Neural progenitor cell (in vitro differentiated cells): ENCODE data around the gene F5. TPM values are rescaled to one million over a fixed set of nuclear protein-coding genes. Genes with fewer than 3 reads are reported as not detected.

Experiments
- DNase-seq: peaks from one replicate; pipeline ENCODE4 v3.0.0-alpha.2; 2016; ENCODE audit warnings: low spot score
- H2AFZ ChIP-seq: fragments of 200-600 bp; sonication (generic); replicated peaks from 2 replicates; pipeline ENCODE4 v1.6.1; 2016; ENCODE audit warnings: antibody characterized with exemption
- H3F3A ChIP-seq: fragments of 200-600 bp; sonication (generic); 2 replicates; pipeline ENCODE4 v1.6.1; 2016; ENCODE audit warnings: antibody characterized with exemption, low read depth
- H3K27ac ChIP-seq: fragments of 200-600 bp; sonication (generic); 2 replicates; pipeline ENCODE4 v1.5.1; 2016; ENCODE audit warnings: mild to moderate bottlenecking
- H3K27me3 ChIP-seq: fragments of 200-600 bp; sonication (generic); 2 replicates; pipeline ENCODE4 v1.6.1; 2016; ENCODE audit warnings: mild to moderate bottlenecking, moderate library complexity
- H3K36me3 ChIP-seq: fragments of 200-600 bp; sonication (generic); 2 replicates; pipeline ENCODE4 v1.5.1; 2016
- H3K4me1 ChIP-seq: fragments of 200-600 bp; sonication (generic); 2 replicates; pipeline ENCODE4 v1.6.1; 2016; ENCODE audit warnings: mixed run types
- H3K4me2 ChIP-seq: fragments of 200-600 bp; sonication (generic); 2 replicates; pipeline ENCODE4 v1.6.1; 2016
- H3K4me3 ChIP-seq: fragments of 200-600 bp; sonication (generic); 2 replicates; pipeline ENCODE4 v1.5.1; 2016
- H3K79me2 ChIP-seq: fragments of 200-600 bp; sonication (generic); 2 replicates; pipeline ENCODE4 v1.6.1; 2016; ENCODE audit warnings: low read depth
- H3K9ac ChIP-seq: fragments of 200-600 bp; sonication (generic); 2 replicates; pipeline ENCODE4 v1.6.1; 2016
- H3K9me3 ChIP-seq: fragments of 200-600 bp; sonication (generic); 2 replicates; pipeline ENCODE4 v1.5.1; 2016; ENCODE audit warnings: low read depth
- H4K20me1 ChIP-seq: fragments of 200-600 bp; sonication (generic); 2 replicates; pipeline ENCODE4 v1.6.1; 2016; ENCODE audit warnings: low read depth
- H3K27ac Mint-ChIP-seq: 3 replicates; pipeline ENCODE4 v1.8.0; 2021; ENCODE audit warnings: mixed read lengths
- H3K27me3 Mint-ChIP-seq: 2 replicates; pipeline ENCODE4 v1.8.0; 2022; ENCODE audit warnings: low read depth, mild to moderate bottlenecking, inconsistent platforms, moderate library complexity, mixed read lengths; ENCODE audit not compliant: insufficient read depth
- H3K36me3 Mint-ChIP-seq: 3 replicates; pipeline ENCODE4 v1.8.0; 2021; ENCODE audit warnings: mixed read lengths
- H3K4me1 Mint-ChIP-seq: 3 replicates; pipeline ENCODE4 v1.8.0; 2021; ENCODE audit warnings: mixed read lengths
- H3K4me3 Mint-ChIP-seq: 3 replicates; pipeline ENCODE4 v1.8.0; 2021; ENCODE audit warnings: mild to moderate bottlenecking, moderate library complexity, mixed read lengths
- H3K9me3 Mint-ChIP-seq: 3 replicates; pipeline ENCODE4 v1.8.0; 2020; ENCODE audit warnings: mixed read lengths
- EZH2 ChIP-seq: fragments of 200-600 bp; sonication (generic); IDR thresholded peaks from 2 replicates; pipeline ENCODE4 v1.6.1; 2017; ENCODE audit warnings: antibody characterized with exemption, mild to moderate bottlenecking, moderate library complexity
- EZH2phosphoT487 ChIP-seq: fragments of 200-600 bp; sonication (generic); IDR thresholded peaks from 2 replicates; pipeline ENCODE4 v1.6.1; 2017; ENCODE audit warnings: antibody characterized with exemption
- total RNA-seq: library from RNA; depleted of rRNA; stranded (reverse); fragments of >200 nt; gene quantifications from 2 replicates; pipeline ENCODE4 v1.2.3, GENCODE V29; 2015; ENCODE audit warnings: low replicate concordance
- TF ChIP-seq, protein P1 (sequence below): fragments of 200-600 bp; sonication (generic); IDR thresholded peaks from 2 replicates; pipeline ENCODE4 v1.5.1; 2017; ENCODE audit warnings: antibody characterized with exemption, mild to moderate bottlenecking

Gene F5
- total RNA-seq, 1 donor from 2014 or later: not detected

DNA sequence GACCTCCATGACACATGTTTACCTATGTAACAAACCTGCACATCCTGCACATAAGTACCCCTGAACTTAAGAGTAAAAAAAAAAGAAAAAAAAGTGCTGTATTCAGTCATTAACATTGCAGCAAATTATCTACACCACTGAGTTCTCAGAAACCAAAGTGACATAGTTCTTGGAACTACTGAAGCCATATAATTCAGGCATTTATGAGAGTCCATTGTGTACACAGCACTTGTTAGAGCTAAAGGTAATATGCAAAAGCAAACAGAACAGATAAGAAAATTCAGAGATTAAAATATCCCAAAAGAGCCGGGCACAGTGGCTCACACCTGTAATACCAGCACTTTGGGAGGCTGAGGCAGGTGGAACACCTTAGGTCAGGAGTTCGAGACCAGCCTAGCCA is 38.0 kb downstream of the F5 start:
- H3K9me3 Mint-ChIP-seq: no peaks in the 10 kb centered on the region
- Histone ChIP-seq H3K4me3 (no peak overlapping the region), H3K4me2 (no peak overlapping the region), H3K27me3 (no peaks in the 10 kb centered on the region), H4K20me1 (no peaks in the 10 kb centered on the region), H3K79me2 (no peaks in the 10 kb centered on the region), H3K9me3 (no peaks in the 10 kb centered on the region), H3K9ac (no peak overlapping the region), H2AFZ (no peak overlapping the region), H3K27ac (no peak overlapping the region), H3K4me1 (no peaks in the 10 kb centered on the region), H3F3A (peaks cover 8% of the 10 kb centered on the region), H3K36me3 (no peaks in the 10 kb centered on the region)
- no peaks in the 10 kb centered on the region for H3K36me3 Mint-ChIP-seq
- TF ChIP-seq EZH2phosphoT487 (no peak), EZH2 (no peak)
- TF ChIP-seq, protein P1, sequence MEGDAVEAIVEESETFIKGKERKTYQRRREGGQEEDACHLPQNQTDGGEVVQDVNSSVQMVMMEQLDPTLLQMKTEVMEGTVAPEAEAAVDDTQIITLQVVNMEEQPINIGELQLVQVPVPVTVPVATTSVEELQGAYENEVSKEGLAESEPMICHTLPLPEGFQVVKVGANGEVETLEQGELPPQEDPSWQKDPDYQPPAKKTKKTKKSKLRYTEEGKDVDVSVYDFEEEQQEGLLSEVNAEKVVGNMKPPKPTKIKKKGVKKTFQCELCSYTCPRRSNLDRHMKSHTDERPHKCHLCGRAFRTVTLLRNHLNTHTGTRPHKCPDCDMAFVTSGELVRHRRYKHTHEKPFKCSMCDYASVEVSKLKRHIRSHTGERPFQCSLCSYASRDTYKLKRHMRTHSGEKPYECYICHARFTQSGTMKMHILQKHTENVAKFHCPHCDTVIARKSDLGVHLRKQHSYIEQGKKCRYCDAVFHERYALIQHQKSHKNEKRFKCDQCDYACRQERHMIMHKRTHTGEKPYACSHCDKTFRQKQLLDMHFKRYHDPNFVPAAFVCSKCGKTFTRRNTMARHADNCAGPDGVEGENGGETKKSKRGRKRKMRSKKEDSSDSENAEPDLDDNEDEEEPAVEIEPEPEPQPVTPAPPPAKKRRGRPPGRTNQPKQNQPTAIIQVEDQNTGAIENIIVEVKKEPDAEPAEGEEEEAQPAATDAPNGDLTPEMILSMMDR: no peak
- no peak overlapping the region for H3K27ac Mint-ChIP-seq
- peaks cover 11% of the 10 kb centered on the region for H3K4me1 Mint-ChIP-seq
- H3K27me3 Mint-ChIP-seq: no peaks in the 10 kb centered on the region
- no peak overlapping the region for H3K4me3 Mint-ChIP-seq
- DNase-seq: no peak

DNA sequence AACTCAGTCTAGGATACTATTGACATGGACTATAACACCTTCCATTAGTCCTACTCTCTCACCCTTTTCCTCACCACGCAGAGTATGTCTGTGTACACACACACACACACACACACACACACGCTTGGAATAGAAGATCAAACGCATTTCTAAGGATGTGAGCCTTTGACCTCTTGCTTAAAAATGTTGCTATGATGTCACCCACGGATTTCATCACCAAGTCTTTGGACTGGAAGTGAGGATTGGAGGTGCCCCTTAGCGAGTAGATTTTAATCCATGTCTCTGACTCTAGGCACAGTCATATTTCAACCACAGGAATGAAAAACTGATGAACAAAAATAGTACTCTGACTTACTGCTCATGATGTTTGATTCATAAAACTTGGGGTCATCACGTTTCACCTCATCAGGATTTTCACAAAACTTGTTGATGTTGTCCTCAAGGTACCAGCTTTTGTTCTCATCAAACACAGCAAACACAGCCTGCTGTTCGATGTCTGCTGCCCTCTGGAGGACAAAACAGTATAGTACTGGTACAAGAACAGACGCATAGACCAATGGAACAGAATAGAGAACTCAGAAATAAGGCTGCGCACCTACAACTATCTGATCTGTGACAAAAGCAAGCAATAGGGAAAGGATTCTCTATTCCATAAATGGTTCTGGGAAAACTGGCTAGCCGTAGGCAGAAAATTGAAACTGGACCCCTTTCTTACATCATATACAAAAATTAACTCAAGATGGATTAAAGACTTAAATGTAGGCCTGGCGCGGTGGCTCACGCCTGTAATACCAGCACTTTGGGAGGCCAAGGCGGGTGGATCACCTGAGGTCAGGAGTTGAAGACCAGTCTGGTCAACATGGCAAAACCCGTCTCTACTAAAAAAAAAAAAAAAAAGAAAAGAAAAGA is 39.9 kb downstream of the F5 start:
- Histone ChIP-seq H3K4me2 (no peak overlapping the region), H3K79me2 (no peaks in the 10 kb centered on the region), H3K27ac (no peak overlapping the region), H3K27me3 (no peaks in the 10 kb centered on the region), H3K9me3 (no peaks in the 10 kb centered on the region), H3F3A (no peaks in the 10 kb centered on the region), H2AFZ (peak overlapping the region; percentile 23), H4K20me1 (no peaks in the 10 kb centered on the region), H3K4me1 (no peaks in the 10 kb centered on the region), H3K4me3 (no peak overlapping the region), H3K9ac (no peak overlapping the region), H3K36me3 (no peaks in the 10 kb centered on the region)
- no peak overlapping the region for H3K27ac Mint-ChIP-seq
- TF ChIP-seq EZH2phosphoT487 (no peak), EZH2 (no peak)
- TF ChIP-seq, protein P1: peak; percentile 85
- H3K9me3 Mint-ChIP-seq: no peaks in the 10 kb centered on the region
- DNase-seq: peak; percentile 87
- peaks cover 8% of the 10 kb centered on the region for H3K4me1 Mint-ChIP-seq
- H3K27me3 Mint-ChIP-seq: no peaks in the 10 kb centered on the region
- H3K36me3 Mint-ChIP-seq: no peaks in the 10 kb centered on the region
- H3K4me3 Mint-ChIP-seq: no peak overlapping the region

DNA sequence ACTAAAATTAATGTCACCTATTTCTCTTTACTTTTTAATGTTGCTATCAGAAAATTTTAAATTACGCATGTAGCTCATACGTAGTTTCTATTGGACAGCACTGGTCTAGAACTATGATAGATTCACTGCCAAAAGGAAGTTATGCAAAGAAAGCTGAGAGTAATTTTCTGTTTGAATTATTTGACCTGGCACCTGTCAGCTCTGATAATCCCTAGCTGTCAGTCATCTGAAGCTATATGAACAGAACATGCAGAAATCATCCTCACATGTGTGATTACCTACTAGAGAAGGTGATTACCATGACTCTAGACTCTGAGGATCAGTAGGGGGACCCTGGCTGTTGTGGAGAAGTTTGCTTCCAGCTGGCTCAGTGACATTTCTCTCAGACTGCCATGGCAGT is 40.8 kb downstream of the F5 start:
- Histone ChIP-seq H3K9ac (no peak overlapping the region), H2AFZ (peak overlapping the region; percentile 23), H4K20me1 (no peaks in the 10 kb centered on the region), H3K4me3 (no peak overlapping the region), H3K4me1 (no peaks in the 10 kb centered on the region), H3K36me3 (no peaks in the 10 kb centered on the region), H3K79me2 (no peaks in the 10 kb centered on the region), H3K9me3 (no peaks in the 10 kb centered on the region), H3K4me2 (no peak overlapping the region), H3F3A (no peaks in the 10 kb centered on the region), H3K27ac (no peak overlapping the region), H3K27me3 (no peaks in the 10 kb centered on the region)
- Mint-ChIP-seq H3K4me1 (peaks cover 7% of the 10 kb centered on the region), H3K9me3 (no peaks in the 10 kb centered on the region), H3K4me3 (no peak overlapping the region), H3K27ac (no peak overlapping the region), H3K27me3 (no peaks in the 10 kb centered on the region), H3K36me3 (no peaks in the 10 kb centered on the region)
- no peak for TF ChIP-seq EZH2phosphoT487
- no peak for TF ChIP-seq EZH2
- TF ChIP-seq, protein P1: no peak
- no peak for DNase-seq
